GM18508 (cell line): ENCODE data around the gene ARHGAP40.

ENCODE experiments used
- ATAC-seq: cut with Tn5 transposase; IDR thresholded peaks from one replicate; pipeline ENCODE4 v1.9.1; 2021; ENCODE audit warnings: moderate number of reproducible peaks; ENCODE audit not compliant: insufficient read depth, unreplicated experiment

ARHGAP40 gene

DNA sequence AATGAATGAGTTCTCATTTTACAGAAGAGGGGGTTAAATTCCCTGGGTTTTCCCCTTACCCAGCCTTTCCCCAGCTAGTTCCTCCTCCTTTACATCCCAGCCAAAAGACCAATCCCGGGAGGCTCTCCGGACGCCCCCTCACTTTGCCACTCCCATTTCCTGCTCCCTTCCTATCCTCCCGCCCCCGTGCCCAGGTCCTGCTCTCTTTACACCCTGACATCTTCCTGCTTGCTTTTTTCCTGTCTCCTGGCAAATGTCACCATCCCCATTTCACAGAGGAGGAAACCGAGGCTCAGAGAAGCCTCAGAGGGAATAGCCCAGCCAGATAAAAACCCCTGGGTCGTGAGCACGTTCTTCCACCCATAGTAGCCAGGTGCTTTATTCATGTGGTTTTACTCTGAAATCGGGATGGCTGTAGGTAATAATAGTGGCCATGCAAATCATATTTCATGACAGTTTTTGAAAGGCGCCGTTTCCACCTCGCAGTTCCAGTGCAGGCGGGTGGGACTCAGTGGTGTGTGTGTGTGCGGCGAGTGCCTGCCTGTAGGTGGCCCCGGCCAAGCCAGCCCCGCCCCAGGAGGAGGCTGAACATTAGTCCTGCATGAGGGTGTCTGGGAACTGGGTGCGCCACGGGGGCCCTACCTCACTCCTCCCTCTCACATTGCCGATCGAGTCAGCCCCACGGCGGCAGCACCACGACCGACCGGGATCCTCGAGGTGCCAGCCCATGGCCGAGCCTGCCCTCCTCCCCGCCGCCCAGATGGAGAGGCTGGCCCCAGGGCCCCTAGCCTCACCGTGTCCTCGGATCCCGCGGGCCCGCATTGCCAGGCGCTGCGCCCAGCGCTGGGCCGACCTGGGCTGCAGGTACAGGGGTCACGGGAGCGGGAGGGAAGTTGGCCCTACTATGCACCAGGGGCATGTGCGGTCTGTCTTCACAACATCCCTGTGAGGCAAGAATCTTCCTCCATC lies at the start of gene ARHGAP40:
ARHGAP40 (plus strand) TSS at position 594 of the 969 bp plus-strand sequence.
- no peak for ATAC-seq

DNA sequence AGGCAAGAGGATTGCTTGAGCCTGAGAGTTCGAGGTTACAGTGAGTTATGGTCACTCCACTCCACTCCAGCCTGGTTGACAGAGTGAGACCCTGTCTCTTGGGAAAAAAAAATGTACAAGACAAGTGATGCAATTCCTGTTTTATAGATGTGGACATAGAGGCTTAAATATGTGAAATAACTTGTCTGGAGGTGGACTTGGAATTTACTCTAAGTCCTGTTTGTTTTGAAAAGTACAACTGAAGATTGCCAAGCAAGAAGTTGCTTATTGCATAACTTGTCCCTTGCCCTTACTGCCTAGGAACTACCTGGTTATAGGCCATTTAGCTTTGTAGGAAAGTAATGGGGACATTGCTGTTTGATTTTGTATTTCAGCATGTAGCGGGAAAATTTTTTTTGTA lies 46.6 kb upstream of the ARHGAP40 start:
- no peak for ATAC-seq

DNA sequence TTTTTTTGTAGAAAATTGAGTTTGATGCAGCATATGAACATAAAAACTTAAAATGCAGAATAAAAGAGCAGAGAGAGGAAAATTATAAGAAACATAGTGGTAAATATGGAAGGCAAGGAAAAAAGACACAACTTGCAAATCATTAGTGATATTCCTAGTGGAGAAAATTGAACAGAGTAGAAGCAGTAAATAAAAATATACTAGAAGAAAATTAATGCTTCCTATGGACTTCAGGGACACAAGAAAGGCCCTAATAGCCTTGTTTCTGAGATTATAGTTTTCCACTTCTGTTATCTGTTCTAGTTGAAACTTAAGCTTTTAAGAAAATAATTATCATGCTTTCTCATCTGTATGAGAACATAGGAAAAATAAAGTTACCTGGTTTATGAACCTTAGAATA lies 46.2 kb upstream of the ARHGAP40 start:
- no peak for ATAC-seq

DNA sequence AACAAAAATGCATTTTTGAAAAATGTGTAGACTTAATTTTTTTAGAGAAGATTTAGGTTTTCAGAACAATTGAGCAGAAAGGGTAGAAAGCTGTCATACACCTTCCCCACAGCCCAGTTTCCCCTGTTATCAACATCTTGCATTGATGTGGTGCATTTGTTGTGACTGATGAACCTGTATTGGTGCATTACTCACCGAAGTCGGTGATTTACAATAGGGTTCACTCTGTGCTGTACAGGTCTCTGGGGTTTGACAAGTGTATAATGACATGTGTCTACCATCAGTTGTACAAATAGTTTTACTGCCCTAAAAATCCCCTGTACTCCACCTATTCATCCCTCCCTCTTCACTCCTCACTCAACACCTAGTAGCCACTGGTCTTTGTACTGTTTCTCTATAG lies 44.4 kb upstream of the ARHGAP40 start:
- ATAC-seq: no peak

DNA sequence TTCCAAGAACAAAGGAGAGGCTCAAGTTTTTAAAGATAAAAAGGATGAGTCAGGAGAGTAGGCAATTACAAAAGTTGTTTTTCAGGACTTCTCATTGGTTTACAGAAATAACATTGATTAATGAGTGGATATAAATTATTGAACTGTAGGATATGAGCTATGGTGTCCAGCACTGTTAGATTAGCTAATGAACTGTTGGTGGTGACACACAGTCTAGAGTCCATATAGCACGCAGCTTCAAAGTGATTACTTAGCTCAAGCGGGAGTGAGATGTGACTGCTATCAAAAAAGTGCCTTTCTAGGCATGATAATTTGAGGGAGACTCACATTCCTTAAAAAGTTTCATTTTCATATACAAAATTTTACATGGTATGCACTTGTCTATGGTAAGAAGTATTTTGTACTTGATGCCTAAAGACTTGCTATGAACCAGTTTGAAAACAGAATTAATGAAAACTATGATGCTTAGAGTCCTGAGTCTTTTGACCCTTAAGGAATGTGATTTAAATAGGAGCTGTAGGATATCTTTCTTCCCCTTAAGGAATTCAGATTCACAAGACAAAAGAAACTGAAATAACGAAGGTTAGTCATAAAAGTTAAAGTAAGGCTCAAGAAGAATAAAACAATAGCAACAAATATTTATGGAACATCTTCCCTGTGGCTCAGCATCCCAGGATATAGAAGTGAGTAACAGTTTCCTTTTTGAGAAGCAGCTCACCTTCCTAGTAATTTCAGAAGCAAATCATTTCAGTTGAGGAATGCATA lies 42.8 kb upstream of the ARHGAP40 start:
- no peak for ATAC-seq

DNA sequence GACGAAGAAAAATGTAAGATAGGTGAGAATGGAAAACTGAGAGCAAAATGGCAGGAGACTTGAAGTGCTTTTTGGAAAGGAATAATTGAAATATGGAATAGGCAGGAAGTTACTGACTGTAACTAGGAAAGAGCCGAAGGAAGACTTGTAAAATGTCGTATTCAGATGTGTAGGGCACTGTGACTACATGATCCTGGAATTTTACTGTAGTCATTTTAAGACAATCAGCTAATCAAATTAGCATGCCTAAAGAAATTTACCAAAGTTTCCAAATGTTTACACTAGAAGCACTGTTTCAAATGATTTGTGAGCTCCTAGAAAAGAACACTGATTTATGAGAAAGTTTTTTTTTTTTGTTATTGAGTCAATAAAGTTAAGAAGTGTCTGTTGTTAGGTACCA lies 41.8 kb upstream of the ARHGAP40 start:
- ATAC-seq: no peak

DNA sequence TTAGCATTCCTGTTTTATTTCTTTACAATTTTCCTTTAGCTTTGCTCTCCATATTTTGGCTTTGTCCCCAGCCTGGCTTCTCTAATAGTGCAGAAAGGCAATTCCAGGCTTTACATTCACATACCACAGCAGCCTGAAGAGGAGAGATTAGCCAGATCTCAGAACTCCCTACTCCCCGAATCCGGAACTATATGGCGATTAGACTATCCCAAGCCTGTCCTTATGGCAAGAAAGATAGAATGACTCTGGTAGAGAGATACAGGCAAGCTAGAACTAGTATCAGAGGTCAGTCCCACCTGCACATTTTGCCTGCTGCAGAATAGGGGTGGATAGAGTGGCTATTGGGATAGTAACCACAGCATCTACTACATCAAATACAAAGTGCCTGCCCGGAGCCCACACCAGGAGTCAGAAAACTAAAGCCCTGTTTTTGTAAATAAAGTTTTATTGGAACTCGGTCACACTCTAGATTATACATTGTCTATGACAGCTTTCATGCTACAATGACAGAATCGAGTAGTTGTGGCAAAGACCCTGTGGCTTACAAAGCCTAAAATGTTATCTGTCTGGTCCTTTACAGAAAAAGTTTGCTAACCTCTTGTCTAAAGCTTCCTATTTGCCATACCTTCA lies 37.7 kb upstream of the ARHGAP40 start:
- ATAC-seq: no peak

DNA sequence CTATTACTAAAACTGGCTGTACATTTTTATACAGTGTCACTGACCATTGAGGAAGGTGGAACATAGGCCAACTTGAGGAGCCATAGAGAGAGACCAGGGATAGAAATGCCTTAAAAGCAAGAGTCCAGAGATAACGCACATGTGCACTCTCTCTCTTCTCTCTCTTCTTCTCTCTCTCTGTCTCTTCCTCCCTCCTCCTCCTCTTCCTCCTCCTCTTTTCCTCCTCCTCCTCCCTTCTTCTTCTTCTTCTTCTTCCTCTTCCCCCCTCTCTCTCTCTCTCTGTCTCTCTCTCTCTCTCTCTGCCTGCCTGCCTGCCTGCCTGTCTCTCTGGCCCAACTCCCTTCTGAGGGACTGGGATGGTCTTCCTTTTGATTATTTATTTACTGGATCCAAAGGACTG lies 36.9 kb upstream of the ARHGAP40 start:
- ATAC-seq: no peak

DNA sequence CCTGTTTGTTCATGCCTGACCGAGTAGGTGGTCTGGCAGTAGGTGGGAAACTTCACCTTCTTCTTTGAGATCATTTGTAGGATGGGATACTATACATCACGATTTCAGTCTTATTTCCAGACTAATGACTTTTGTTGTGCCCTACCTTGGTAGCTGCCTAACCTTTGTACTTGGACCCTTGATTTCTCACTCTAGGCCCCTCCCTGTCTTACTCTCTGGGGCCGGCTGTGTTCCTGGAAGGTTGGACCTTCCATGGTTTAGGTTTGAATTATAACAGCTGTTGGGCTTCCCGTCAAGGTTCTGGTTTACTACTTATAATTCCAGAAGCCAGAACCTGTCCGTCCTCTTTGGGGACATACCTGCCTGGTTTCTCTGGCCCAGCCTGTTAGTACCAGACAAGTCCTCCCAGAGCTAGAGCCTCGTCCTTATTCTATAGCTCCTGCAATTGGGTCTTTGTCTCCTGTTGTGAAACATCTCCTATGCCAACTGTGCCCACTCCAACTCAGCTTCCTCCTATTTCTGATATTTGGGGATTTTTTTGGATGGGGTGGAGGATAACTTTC lies 35.5 kb upstream of the ARHGAP40 start:
- ATAC-seq: no peak

DNA sequence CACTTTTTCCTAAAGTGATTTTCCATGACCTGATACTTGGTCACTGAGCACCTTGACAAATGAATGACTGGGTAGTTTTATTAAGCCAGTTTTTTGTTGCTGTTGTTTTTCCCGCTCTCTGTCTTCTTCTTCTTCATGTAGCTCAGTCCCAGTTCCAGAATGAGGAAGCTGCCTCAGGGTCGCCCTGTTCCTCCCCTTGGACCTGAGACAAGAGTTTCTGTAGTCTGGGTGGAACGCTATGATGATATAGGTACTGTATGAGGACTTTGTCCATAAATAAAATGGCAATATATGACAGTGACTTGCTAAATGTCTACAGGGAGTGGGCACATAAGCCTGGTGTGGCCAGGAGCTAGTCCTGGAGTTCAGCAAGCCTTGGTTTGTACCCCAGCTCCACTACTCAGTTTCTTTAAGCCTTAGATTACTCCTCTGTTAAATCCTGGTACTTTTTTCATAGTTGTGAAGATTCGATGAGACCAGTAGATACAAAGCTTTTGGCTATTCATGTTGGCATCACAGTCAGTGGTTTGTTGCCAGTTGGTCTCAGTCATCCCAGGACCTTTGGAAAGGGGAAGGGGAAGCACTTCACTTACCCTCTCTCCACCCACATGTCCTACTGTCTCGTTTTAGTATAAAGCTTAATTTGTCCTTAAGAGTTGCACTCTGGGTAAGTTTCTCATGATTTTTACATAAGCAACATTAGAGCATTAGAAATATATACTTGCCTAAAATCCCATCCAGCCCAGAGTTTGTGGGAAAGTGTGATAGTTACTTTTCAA lies 31.7 kb upstream of the ARHGAP40 start:
- no peak for ATAC-seq

DNA sequence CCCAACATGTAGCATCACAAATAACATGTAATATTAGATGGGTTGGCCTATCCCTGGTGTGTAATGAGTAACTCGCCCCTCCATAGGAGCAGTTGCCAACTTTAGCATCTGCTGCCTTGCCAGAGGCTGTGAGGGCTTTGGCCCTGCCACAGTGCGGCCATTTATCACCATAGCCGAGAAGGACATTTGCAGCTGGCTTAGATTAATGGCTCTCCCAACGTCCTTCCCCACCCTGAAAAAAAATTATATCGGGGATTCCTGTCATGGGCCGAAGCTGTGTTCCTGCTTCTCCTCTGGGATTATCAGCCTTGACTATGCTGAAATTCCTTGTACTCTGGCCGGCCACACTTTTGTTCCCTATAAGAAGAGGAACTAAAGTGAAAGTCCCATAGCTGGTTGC lies 28.2 kb upstream of the ARHGAP40 start:
- no peak for ATAC-seq

DNA sequence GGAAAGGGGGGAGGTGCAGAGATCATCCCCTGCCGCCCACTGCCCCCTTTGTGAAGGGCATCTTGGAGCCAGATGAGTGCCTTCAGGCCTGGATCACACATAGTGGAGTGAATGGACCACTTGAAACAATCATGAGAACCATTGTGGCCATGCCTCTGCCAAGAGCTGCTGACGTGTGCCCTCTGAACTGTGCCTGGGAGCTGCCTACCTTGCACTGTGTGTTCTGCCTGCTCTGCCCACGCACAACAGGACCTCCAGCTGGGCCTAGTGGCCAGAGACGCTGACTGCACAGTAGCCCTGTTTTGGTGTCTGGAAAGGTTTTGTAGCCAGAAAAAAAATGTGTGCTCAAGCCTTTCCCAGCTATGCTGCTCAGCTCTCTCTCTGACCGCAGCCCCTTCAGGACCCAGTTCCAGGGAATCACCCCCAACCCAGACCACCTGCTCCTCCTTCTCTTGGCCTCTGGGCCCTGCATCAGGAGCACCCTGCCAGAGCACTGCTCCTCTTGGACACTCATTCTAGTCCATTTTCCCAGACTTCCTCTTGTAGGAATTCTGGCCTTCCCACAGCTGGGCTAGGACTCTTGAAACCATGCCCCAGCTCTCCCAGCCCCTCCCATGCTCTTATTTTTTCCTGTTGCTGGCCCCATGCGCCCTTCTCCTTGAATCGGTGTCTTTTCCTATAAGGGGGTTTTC lies 22.2 kb upstream of the ARHGAP40 start:
- no peak for ATAC-seq

DNA sequence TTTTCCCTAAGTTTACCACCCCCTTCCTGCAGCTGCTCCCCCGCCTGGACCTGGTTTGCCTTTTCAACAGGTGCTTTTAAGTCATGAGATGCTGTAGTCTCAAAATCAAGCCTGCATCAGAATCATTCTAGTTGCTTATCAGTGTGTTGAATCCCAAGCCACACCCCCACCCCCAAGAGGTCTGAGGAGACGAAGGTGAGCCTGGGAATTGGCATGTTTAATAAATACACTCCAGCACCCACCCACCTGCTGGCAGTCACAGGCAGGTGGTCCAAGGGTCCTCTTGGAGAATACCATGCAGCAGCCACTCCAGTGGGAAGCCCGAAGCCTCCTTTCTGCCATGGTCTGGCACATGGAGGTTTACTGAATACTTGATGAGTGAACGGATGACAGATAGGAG lies 21.7 kb upstream of the ARHGAP40 start:
- no peak for ATAC-seq

DNA sequence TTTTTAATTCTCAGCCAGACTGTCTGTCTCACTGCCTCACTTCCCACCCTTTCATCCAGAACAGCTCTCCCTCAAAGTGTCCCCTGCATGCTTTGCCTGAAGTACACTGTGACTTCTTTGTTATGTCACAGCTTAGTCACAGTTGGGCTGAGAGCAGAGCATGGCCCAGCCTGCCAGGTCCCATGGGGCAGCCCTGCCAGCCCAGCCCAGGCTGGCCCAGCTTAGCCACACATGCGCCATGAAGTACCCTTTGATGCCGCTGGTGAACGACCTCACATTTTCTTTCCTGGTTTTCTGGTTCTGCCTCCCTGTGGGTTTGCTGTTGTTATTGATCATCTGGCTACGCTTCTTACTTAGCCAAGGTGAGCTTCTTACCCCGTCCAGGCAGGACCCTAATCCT lies 20.6 kb upstream of the ARHGAP40 start, which contains the start of gene ADIG:
ADIG (plus strand) TSS at position 185 of the 400 bp plus-strand sequence; CDS start at position 239, 54 bp downstream.
- no peak for ATAC-seq

DNA sequence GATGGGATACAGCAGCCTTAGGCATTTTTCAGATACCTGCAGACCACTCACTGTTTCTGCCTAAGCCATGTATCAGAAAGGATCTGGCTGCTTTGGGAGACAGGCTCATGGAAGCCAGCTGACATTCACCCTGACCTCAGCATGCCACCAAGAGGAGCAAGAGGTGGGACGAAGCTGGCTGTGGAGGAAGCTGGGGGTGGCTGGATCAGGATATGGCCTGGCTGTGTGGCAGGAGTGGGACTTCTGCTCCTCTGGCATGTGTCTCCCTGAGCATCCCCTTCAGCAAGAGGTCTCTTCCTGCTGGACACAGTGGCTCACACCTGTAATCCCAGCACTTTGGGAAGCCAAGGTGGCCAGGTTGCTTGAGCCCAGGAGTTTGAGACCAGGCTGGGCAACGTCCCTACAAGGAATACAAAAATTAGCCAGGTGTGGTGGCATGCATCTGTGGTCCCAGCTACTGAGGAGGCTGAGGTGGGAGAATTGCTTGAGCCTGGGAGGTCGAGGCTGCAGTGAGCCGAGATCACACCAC lies 19.7 kb upstream of the ARHGAP40 start:
- ATAC-seq: no peak

DNA sequence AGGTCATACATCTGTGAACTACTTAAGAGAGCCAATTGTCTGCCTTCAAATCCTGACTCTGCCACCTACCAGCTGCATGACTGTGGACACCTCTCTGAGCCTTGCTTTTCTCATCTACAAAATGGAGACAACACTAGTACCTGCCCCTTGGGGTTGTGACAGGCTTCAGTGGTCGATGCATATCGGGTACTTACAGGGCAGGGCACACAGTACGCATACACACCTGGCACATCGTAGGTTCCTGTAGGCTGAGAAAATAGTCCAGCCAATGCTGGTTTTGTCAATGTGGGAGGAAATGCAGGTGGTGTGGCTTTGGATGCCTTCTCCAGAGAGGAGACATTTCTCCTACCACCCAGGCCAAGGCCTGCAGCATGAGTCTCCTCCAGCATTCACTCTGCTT lies 18.3 kb upstream of the ARHGAP40 start:
- ATAC-seq: no peak

DNA sequence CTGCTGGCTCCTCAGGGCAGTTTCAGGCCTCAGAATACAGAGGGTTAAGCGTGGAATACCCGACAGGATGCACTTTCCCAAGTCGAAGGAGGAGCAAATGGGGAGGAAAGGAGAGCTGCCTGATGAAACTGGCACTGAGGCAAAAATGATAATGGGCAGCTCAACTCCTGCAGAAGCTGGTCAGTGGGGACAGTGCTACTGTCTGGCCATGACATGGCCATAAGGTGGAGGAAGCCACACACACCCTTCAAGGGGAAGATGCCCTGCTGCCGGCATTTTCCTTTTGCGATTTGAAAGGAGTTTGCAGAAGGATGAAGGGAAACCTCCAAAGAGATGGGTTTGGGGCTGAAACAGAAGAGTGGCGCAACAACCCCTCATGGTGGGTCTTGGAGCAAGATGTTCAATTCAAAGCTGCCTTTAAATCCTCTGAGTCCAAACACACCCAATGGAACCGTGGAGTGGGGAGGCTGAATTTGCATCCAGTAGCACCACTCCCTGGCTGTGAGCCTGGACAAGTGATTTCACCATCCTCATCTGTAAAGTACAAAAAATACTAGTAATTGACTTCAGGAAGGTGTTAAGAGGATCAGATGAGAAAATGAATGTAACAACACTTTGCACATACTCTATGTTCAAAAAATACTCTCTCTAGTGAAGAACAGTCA lies 17.4 kb upstream of the ARHGAP40 start:
- no peak for ATAC-seq

DNA sequence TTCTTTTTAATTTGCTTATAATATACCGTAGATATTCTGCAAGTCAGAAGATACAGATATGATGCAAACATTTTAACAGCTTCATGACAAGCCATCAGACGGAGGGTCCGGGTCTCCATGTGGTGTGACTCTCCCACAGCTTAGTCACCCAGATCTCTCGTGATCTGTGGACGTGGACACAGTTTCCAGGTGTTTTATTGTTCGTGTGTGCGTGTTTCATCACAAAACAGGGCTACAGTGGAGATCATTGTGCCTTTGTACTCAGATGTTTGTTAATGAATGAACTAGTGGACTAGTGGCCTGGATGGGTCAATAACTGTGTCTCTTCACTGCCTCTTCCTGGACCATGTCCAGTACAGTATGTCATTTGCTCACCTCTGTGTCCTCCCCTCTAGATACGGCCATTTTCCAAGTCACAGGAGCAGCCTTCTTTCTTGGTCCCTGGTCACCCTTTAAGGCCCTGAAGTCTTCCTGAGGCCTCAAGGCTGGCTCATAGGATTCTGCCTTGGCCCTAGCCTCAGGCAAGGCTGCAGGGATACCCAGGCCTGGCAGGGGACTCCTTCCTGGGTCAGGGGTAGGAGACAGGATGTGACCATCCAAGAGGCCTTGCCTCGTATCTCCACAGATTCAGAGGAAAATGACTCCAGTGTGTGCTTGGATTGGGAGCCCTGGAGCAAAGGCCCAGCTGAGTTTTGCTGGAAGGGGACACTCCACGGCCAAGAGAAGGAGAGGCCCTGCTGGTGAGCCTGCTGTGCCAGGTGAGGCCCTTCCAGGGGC lies 16.0 kb upstream of the ARHGAP40 start:
- ATAC-seq: no peak
